ENCODE data around the gene MAMDC2. TPM values are rescaled to one million over a fixed set of nuclear protein-coding genes. Genes with fewer than 3 reads are reported as not detected.

Gene MAMDC2
- total and polyA plus RNA-seq, 2 of the 4 experiments (the other 2 are of a cell fraction), result 5.0 to 5.2 TPM

GRCh38 chr9:70257502-70257901 lies 213.9 kb downstream of the MAMDC2 start:
- in situ Hi-C loops (cut with MboI; ENCODE audit: low sequenced_read_pairs), result no loop called here
- Histone ChIP-seq H2BK20ac (ENCODE audit: low read depth, low read length) (peak overlapping the region; percentile 30), H3K4me1 (ENCODE audit: control insufficient read depth, insufficient read depth, low read length) (peaks cover 23% of the 10 kb centered on the region), H4K5ac (ENCODE audit: low read depth, low read length) (peak overlapping the region; percentile 85), H2BK15ac (ENCODE audit: low read depth, low read length) (0 out of 3 replicates have a peak overlapping the region, but pooled peaks have one; percentile 56), H3K9ac (ENCODE audit: low read depth, low read length) (peak overlapping the region; percentile 98), H4K8ac (ENCODE audit: low read depth in 2 of 2, low read length in 2 of 2) (peak overlapping the region; percentile 99 to 100), H3K56ac (ENCODE audit: extremely low read depth, insufficient read depth, low read length) (peak overlapping the region; percentile 98), H4K20me1 (ENCODE audit: insufficient read depth, low read length) (peaks cover 14% of the 10 kb centered on the region), H3K23ac (ENCODE audit: low read depth, low read length) (peak overlapping the region; percentile 99), H3K27ac (ENCODE audit: insufficient read depth, low read length) (peak overlapping the region; percentile 97), H3K4me3 (ENCODE audit: insufficient read depth, low read depth, low read length) (peak overlapping the region; percentile 11; the same call in 1 of the 2 replicates), H4K91ac (ENCODE audit: insufficient read depth, low read depth, low read length) (peak overlapping the region; percentile 97), H3K18ac (ENCODE audit: low read depth, low read length) (peak overlapping the region; percentile 83; the same call in 1 of the 2 replicates), H3K79me1 (ENCODE audit: low read depth in 1 of 2, low read length in 2 of 2) (peaks cover 14 to 56% of the 10 kb centered on the region in 2 experiments), H3K4ac (ENCODE audit: low read depth, low read length) (peak overlapping the region; percentile 97), H3K36me3 (ENCODE audit: control insufficient read depth, insufficient read depth, low read length) (peaks cover 9% of the 10 kb centered on the region; the same call in 1 of the 2 replicates), H3K14ac (replicated peaks; ENCODE audit: low read depth, low read length) (peak overlapping the region; percentile 99), H2BK120ac (ENCODE audit: low read depth, low read length) (peak overlapping the region; percentile 89), H3K4me2 (ENCODE audit: low read depth, low read length) (peak overlapping the region; percentile 81), H2BK5ac (ENCODE audit: low read depth, low read length, poor library complexity, severe bottlenecking) (peak overlapping the region; percentile 93), H2AK5ac (ENCODE audit: low read depth, low read length) (peak overlapping the region; percentile 71), H2AFZ (replicated peaks; ENCODE audit: low read length, poor library complexity) (peak overlapping the region; percentile 38), H3K27me3 (ENCODE audit: control insufficient read depth, insufficient read depth, low read length) (no peaks in the 10 kb centered on the region), H2AK9ac (replicated peaks; ENCODE audit: low read depth, low read length, poor library complexity) (peak overlapping the region; percentile 2), H3K9me3 (ENCODE audit: control insufficient read depth, insufficient read depth, low read length) (0 out of 2 replicates have a peak, but pooled peaks cover 2% of the 10 kb centered on the region), H3K9me1 (ENCODE audit: insufficient read depth, low read length) (0 out of 2 replicates have a peak, but pooled peaks cover 3% of the 10 kb centered on the region)
- TF ChIP-seq RCOR1 (IDR thresholded peaks at IDR 0.05; ENCODE audit: insufficient replicate concordance, low read length) (no peak), CHD1 (IDR thresholded peaks at IDR 0.05; ENCODE audit: low read depth, low read length) (no peak), USF2 (IDR thresholded peaks at IDR 0.05; ENCODE audit: low read depth, low read length) (no peak), RAD21 (IDR thresholded peaks at IDR 0.05; ENCODE audit: low read length) (no peak), NFE2L2 (IDR thresholded peaks at IDR 0.05; ENCODE audit: low read depth, low read length) (no peak), MAFK (IDR thresholded peaks at IDR 0.05; ENCODE audit: low read depth, low read length) (no peak), MXI1 (IDR thresholded peaks at IDR 0.05; ENCODE audit: borderline replicate concordance, low read depth, low read length) (no peak), POLR2A (IDR thresholded peaks at IDR 0.05; ENCODE audit: low read depth, low read length) (no peak), RFX5 (IDR thresholded peaks at IDR 0.05; ENCODE audit: low read depth, low read length) (no peak), FOS (IDR thresholded peaks at IDR 0.05; ENCODE audit: low read depth, low read length) (no peak), CEBPB (IDR thresholded peaks at IDR 0.05; ENCODE audit: low read depth, low read length) (no peak), BHLHE40 (IDR thresholded peaks at IDR 0.05; ENCODE audit: low read depth, low read length) (no peak), MAZ (IDR thresholded peaks at IDR 0.05; ENCODE audit: borderline replicate concordance, low read depth, low read length) (no peak)
- TF ChIP-seq, protein P1, sequence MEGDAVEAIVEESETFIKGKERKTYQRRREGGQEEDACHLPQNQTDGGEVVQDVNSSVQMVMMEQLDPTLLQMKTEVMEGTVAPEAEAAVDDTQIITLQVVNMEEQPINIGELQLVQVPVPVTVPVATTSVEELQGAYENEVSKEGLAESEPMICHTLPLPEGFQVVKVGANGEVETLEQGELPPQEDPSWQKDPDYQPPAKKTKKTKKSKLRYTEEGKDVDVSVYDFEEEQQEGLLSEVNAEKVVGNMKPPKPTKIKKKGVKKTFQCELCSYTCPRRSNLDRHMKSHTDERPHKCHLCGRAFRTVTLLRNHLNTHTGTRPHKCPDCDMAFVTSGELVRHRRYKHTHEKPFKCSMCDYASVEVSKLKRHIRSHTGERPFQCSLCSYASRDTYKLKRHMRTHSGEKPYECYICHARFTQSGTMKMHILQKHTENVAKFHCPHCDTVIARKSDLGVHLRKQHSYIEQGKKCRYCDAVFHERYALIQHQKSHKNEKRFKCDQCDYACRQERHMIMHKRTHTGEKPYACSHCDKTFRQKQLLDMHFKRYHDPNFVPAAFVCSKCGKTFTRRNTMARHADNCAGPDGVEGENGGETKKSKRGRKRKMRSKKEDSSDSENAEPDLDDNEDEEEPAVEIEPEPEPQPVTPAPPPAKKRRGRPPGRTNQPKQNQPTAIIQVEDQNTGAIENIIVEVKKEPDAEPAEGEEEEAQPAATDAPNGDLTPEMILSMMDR (conservative IDR thresholded peaks at IDR 0.05; ENCODE audit: low read depth, low read length), result no peak
- dilution Hi-C loops (cut with HindIII; ENCODE audit: low sequenced_read_pairs, unreplicated experiment), result no loop called here
- no peak for ATAC-seq (ENCODE audit: low read depth)
- intact Hi-C loops (cut with micrococcal nuclease), result loop anchor here (2.0 to 10.0 kb wide), 2 partner anchors 157 to 283 kb away; partner anchors contain the start of gene KLF9
- BruUV-seq (replicated peaks), result no TSS peak
- WGBS, 2 experiments (ENCODE audit: extremely low coverage in 2 of 2, insufficient read length in 1 of 2), result no CpG with 5 or more reads among the region's 3 CpGs
- CTCF ChIA-PET, result interaction anchor here (0.9 to 2.9 kb wide), 3 partner anchors 137 to 345 kb away, joined by 3 to 8 read pairs (median 6); no protein-coding TSS in a partner anchor
- POLR2A ChIA-PET (ENCODE audit: unreplicated experiment), result interaction anchor here (0.7 to 0.9 kb wide), 2 partner anchors 281 to 391 kb away, joined by 3 read pairs; no protein-coding TSS in a partner anchor
- no peak for DNase-seq

All from IMR-90 (cell line).